ENCODE data around the gene GPBP1.

GRCh38 chr5:57225553-57225952 is 51.7 kb downstream of the GPBP1 start:
- TF ChIP-seq, protein P1, sequence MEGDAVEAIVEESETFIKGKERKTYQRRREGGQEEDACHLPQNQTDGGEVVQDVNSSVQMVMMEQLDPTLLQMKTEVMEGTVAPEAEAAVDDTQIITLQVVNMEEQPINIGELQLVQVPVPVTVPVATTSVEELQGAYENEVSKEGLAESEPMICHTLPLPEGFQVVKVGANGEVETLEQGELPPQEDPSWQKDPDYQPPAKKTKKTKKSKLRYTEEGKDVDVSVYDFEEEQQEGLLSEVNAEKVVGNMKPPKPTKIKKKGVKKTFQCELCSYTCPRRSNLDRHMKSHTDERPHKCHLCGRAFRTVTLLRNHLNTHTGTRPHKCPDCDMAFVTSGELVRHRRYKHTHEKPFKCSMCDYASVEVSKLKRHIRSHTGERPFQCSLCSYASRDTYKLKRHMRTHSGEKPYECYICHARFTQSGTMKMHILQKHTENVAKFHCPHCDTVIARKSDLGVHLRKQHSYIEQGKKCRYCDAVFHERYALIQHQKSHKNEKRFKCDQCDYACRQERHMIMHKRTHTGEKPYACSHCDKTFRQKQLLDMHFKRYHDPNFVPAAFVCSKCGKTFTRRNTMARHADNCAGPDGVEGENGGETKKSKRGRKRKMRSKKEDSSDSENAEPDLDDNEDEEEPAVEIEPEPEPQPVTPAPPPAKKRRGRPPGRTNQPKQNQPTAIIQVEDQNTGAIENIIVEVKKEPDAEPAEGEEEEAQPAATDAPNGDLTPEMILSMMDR (IDR thresholded peaks at IDR 0.05) = no peak
- TF ChIP-seq PBX3 (IDR thresholded peaks at IDR 0.05) = no peak
- no peak for TF ChIP-seq TAF1 (IDR thresholded peaks at IDR 0.05; ENCODE audit: borderline replicate concordance, low read depth, low read length)
- TF ChIP-seq YY1 (IDR thresholded peaks at IDR 0.05; ENCODE audit: low read depth) = no peak
- TF ChIP-seq ELF1 (IDR thresholded peaks at IDR 0.05) = no peak
- no peak for TF ChIP-seq GATA2 (CRISPR knock-in tag; IDR thresholded peaks at IDR 0.05)
- TF ChIP-seq, protein P2, sequence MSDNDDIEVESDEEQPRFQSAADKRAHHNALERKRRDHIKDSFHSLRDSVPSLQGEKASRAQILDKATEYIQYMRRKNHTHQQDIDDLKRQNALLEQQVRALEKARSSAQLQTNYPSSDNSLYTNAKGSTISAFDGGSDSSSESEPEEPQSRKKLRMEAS (IDR thresholded peaks at IDR 0.05; ENCODE audit: low read depth) = no peak
- no peak for TF ChIP-seq TEAD4 (IDR thresholded peaks at IDR 0.05; ENCODE audit: borderline replicate concordance, insufficient read depth)
- TF ChIP-seq, protein P3, sequence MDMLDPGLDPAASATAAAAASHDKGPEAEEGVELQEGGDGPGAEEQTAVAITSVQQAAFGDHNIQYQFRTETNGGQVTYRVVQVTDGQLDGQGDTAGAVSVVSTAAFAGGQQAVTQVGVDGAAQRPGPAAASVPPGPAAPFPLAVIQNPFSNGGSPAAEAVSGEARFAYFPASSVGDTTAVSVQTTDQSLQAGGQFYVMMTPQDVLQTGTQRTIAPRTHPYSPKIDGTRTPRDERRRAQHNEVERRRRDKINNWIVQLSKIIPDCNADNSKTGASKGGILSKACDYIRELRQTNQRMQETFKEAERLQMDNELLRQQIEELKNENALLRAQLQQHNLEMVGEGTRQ (IDR thresholded peaks at IDR 0.05; ENCODE audit: borderline replicate concordance, low read depth, low read length) = no peak
